Stomach (tissue), 4 donors: ENCODE measurements around the gene CXCL17.

Source experiments
- CTCF ChIP-seq, 7 experiments: fragments of 450-650 bp in 4 of 7; fragments of 200-600 bp in 3 of 7; sonication (generic) in 3 of 7; IDR thresholded peaks; one replicate each; pipeline ENCODE4 v1.5.1; 2016 to 2019; ENCODE audit warnings: antibody characterized with exemption in 7 of 7, control low read depth in 2 of 7, mild to moderate bottlenecking in 1 of 7
- EP300 ChIP-seq: sonication (generic); formaldehyde crosslinking; IDR thresholded peaks from one replicate; pipeline ENCODE4 v1.6.1; 2017; ENCODE audit warnings: antibody characterized with exemption
- POLR2A ChIP-seq, 4 donors: fragments of 450-650 bp; IDR thresholded peaks; one replicate each; pipeline ENCODE4 v1.6.1; 2016; ENCODE audit warnings: antibody characterized with exemption in 4 of 4, control low read depth in 2 of 4, mild to moderate bottlenecking in 1 of 4, moderate library complexity in 1 of 4

DNA sequence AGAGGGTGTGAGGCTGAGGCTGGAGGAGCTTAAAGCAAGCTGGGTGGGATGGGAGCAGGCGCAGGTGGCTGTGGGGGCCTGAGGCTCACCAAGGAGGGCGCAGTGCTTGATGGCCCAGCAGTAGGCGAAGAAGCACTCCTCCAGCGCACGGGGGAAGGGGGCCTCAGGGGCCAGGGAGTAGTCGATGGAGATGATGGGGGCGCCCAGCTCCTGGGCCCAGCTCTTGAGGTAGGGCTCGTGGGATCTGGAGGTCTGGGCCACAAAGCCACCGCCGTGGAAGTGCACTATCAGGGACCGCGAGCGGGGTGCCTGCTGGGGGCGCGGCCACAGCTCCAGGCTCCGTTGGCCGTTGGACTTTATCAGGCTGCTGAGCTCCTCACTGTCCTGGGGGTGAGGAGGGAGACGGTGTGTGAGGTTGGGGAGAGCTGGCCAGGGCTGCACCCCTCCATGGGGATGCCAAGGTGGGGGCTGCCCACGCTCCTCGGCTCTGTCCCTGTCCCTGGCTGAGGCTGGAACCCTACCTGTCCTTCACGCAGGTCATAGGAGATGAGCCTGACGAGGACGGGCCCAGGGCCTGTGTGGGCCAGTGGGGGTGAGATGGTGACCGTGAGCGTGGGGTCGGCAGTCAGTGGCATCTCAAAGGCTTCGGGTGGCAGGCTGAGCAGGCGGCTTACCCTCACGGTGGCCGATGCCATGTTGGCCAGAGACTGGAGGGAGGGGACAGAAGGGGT lies 35.5 kb downstream of the CXCL17 start:
- TF ChIP-seq EP300 (no peak), CTCF (IDR thresholded peaks at IDR 0.05) (no peak), POLR2A (IDR thresholded peaks at IDR 0.05) (no peak)
